ENCODE results near the gene ADCYAP1R1. TPM values are rescaled to one million over a fixed set of nuclear protein-coding genes. Genes with fewer than 3 reads are reported as not detected.

ADCYAP1R1 gene
- total and polyA plus RNA-seq, 7 donors: 0.60 to 35.7 (median 18.2) TPM; not detected in 1

DNA sequence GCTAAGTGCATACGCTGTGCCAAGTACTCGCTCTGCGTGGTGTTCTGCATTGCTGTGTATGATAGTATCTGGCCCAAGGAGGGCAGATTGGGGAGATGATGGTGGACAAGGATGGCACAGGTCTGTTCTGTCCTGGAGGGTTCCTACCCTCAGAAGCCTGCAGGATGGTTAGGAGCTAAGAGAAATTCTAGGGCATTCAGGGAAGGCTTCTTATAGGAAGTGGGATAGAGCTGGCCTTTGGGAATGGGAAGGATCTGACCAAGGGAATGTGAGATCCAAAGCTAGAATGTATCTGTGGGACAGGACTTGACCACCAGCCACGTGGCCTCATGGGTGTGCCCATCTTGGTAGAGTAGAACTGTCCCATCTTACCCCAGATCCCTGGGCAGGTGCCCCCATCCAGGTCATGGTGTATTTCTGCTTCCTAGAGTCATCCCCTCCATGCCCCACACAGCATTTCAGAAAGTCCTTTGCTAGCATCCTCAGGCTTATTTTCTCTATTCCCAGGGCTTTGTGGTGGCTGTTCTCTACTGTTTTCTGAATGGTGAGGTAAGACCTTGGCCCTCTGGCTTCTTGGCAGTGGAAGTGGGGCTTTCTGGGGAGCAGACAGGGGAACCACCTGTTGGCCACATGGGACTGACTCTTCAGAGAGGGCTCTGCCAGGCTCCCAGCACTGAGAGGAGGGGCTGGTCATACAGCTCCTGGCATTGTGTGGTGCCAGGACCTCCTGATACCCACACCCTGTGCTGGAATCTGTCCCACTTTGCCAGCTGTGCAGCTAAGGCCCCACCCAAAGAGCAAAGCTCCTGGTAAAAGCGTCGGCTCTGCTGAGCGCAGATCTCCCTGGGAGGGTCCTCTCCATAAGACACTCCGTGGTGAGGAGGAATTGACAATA lies 52.5 kb downstream of the ADCYAP1R1 start:
- TF ChIP-seq POLR2A (IDR thresholded peaks at IDR 0.05): no peak
- no peak for TF ChIP-seq POLR2AphosphoS5 (IDR thresholded peaks at IDR 0.05)
- no peak for TF ChIP-seq CTCF (IDR thresholded peaks at IDR 0.05)
- no peak for TF ChIP-seq EP300 (IDR thresholded peaks at IDR 0.05)
- intact Hi-C loops (cut with DNase I): no loop called here
- no peak overlapping the region for H3K4me3 ChIP-seq
- WGBS, 2 donors: 50 to 74% methylated on average over 8 of the region's 8 CpGs
- DNase-seq: no peak
- no peaks in the 10 kb centered on the region for H3K36me3 ChIP-seq
- H3K4me1 ChIP-seq: peaks cover 0 to 4% (median 0%) of the 10 kb centered on the region in 4 donors
- no peaks in the 10 kb centered on the region for H3K9me3 ChIP-seq
- H3K27ac ChIP-seq: no peak overlapping the region
- no peaks in the 10 kb centered on the region for H3K27me3 ChIP-seq

GRCh38 chr7:31105256-31105950 lies 53.3 kb downstream of the ADCYAP1R1 start:
- Histone ChIP-seq H3K9me3 (no peaks in the 10 kb centered on the region), H3K27me3 (no peaks in the 10 kb centered on the region), H3K36me3 (no peaks in the 10 kb centered on the region), H3K27ac (no peak overlapping the region), H3K4me1 (peaks cover 0 to 4% (median 0%) of the 10 kb centered on the region in 4 donors), H3K4me3 (no peak overlapping the region)
- intact Hi-C loops (cut with DNase I): no loop called here
- WGBS, 2 donors: 84 to 85% methylated on average over 7 of the region's 7 CpGs
- TF ChIP-seq POLR2A (IDR thresholded peaks at IDR 0.05) (no peak), POLR2AphosphoS5 (IDR thresholded peaks at IDR 0.05) (no peak), CTCF (IDR thresholded peaks at IDR 0.05) (no peak), EP300 (IDR thresholded peaks at IDR 0.05) (no peak)
- no peak for DNase-seq

- TF ChIP-seq EP300 (IDR thresholded peaks at IDR 0.05) (no peak), POLR2AphosphoS5 (IDR thresholded peaks at IDR 0.05) (no peak), POLR2A (IDR thresholded peaks at IDR 0.05) (no peak), CTCF (IDR thresholded peaks at IDR 0.05) (no peak)
- no peak overlapping the region for H3K4me3 ChIP-seq
- peaks cover 0 to 4% (median 0%) of the 10 kb centered on the region in 4 donors for H3K4me1 ChIP-seq
- no peaks in the 10 kb centered on the region for H3K9me3 ChIP-seq
- no peaks in the 10 kb centered on the region for H3K36me3 ChIP-seq
- no peaks in the 10 kb centered on the region for H3K27me3 ChIP-seq
- intact Hi-C loops (cut with DNase I): no loop called here
- DNase-seq: no peak
- WGBS, 2 donors: 88 to 90% methylated on average over 13 of the region's 13 CpGs
- H3K27ac ChIP-seq: no peak overlapping the region
These were observed 54.4 kb downstream of the ADCYAP1R1 start for GRCh38 chr7:31106303-31107105.

GRCh38 chr7:31107106-31108090 lies 55.3 kb downstream of the ADCYAP1R1 start:
- 83 to 87% methylated on average over 15 of the region's 15 CpGs for WGBS, 2 donors
- DNase-seq: no peak
- no peak for TF ChIP-seq CTCF (IDR thresholded peaks at IDR 0.05)
- TF ChIP-seq POLR2A (IDR thresholded peaks at IDR 0.05): no peak
- no peak for TF ChIP-seq EP300 (IDR thresholded peaks at IDR 0.05)
- no peak for TF ChIP-seq POLR2AphosphoS5 (IDR thresholded peaks at IDR 0.05)
- no peak overlapping the region for H3K27ac ChIP-seq
- intact Hi-C loops (cut with DNase I): no loop called here
- no peaks in the 10 kb centered on the region for H3K36me3 ChIP-seq
- H3K4me3 ChIP-seq: no peak overlapping the region
- no peaks in the 10 kb centered on the region for H3K27me3 ChIP-seq
- H3K9me3 ChIP-seq: no peaks in the 10 kb centered on the region
- peaks cover 0 to 1% (median 0%) of the 10 kb centered on the region in 4 donors for H3K4me1 ChIP-seq
